CD4-positive, alpha-beta T cell treated with Interleukin-4 for 4 hours (primary cell): ENCODE results near the gene ECI2.

ENCODE experiments used
- DNase-seq: peaks from one replicate; pipeline ENCODE4 v3.0.0-alpha.2; 2020

Gene ECI2, protein sequence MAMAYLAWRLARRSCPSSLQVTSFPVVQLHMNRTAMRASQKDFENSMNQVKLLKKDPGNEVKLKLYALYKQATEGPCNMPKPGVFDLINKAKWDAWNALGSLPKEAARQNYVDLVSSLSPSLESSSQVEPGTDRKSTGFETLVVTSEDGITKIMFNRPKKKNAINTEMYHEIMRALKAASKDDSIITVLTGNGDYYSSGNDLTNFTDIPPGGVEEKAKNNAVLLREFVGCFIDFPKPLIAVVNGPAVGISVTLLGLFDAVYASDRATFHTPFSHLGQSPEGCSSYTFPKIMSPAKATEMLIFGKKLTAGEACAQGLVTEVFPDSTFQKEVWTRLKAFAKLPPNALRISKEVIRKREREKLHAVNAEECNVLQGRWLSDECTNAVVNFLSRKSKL

GRCh38 chr6:4134841-4135664 lies at the start of gene ECI2:
ECI2 (minus strand) TSS chr6:4135575; CDS start chr6:4135560, 15 bp downstream.
- peak; percentile 37 for DNase-seq

DNA sequence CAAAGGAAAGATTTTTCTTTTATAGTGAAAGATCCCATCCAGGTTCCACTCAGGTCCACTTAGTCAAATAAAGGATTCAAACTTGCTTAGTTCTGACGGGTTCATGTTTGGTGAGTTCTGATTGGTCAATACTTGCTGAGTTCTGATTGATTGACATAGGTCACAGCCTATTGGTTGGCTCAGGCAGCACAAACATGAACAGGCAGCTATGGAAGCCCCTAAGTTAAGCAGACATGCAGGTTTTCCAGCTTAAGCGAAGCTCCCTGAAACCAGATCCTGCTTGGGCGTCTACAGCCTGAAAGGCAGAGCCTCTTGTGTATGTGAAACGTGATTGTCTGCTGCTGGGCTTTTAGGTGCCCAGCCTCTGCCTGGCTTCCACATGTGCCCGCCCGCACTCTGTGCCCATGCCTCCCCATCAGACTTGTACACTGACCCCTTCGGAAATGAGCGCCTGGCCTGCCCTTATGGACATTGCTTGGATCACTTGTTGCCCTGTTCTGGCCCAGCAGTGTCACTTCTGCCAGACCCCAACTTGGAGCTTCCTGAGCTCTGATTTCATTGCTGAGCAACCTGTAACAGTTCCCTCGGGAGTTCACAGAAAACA lies 45.4 kb upstream of the ECI2 start:
- no peak for DNase-seq

DNA sequence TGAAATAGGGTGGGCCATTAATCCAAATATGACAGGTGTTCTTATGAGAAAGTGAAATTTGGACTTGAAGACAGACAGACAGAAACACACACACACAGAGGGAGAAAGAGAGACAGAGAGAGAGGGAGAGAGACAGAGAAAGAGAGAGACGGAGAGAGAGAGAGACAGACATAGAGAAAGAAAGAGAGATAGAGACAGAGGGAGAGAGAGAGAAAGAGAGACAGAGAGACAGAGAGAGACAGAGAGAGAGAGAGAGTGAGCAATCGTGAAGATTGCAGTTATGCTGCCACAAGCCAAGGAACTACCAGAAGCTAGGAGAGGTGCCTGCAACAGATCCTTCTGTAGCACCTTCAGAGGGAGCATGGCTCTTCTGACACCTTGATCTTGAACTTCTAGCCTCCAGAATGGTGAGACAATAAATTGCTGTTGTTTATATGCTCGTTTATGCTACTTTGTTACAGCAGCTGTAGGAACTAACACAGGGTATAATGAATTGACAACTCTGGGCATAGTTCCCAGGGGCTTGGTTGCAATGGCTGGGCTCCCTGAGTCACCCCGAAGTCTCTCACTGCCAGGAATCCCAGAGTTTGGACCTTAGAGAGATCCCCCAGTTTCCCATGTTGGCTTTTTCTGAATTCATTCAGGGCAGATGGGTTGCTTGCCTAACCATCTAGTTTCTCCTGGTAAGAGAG lies 44.7 kb upstream of the ECI2 start:
- no peak for DNase-seq

GRCh38 chr6:4178737-4179333 lies 43.5 kb upstream of the ECI2 start:
- DNase-seq: no peak

- DNase-seq: no peak
Observed at GRCh38 chr6:4176907-4177306, 41.5 kb upstream of the ECI2 start.

GRCh38 chr6:4174042-4174441 lies 38.7 kb upstream of the ECI2 start:
- no peak for DNase-seq

DNA sequence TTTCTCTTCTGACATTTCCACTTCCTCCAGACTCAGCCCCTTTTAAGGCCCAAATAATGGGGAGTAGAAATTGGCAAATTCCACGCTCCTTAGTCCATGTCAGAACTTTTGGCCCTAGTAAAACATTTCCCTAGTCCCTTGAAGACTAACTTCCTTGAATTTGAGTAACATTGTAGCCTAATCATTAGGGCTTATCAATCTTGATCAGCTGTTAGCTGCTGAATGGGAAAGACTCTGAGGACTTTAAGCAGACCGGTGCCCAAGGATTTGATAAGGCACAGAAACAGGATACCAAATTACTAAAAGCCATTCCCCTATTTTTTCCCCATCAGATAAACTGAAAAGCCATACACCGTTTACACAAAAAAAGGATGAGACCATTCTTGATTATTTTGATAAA lies 37.0 kb upstream of the ECI2 start:
- DNase-seq: no peak

GRCh38 chr6:4170297-4170696 lies 34.9 kb upstream of the ECI2 start:
- DNase-seq: no peak

DNA sequence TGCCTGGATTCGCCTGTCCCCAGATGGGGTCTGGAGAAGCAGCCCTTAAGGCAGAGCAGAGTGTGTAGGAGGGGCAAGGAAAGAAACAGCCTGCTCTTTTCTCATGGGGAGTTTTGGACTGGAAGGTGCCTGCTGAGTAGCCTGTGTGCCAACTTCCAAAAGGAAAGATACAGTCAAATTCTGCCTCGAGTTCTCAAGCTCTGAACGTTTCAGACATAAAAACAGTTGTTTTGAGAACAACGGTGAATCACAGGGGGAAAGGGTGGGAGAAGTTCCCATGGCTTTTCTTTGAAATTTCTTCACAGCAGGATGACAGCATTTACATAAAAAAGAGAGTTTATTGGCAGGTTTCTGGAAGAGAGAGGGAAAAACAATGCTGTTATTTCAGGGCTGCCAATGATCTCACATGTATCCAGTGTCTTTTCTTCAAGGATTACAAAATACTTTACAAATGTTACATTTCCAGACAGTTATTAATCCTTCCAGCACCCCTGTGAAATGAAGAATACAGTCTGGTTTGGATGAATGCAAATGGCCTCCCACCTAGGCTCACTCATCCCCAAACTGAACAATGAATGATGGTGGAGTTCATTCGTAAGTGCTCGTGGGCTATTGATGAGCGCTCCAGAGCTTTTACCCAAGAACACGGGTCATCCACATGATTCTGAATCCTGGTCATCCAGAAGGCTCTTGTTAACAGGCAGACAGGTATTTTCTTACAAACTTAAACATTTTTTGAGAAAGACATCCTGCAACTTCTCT lies 33.8 kb upstream of the ECI2 start:
- DNase-seq: no peak

DNA sequence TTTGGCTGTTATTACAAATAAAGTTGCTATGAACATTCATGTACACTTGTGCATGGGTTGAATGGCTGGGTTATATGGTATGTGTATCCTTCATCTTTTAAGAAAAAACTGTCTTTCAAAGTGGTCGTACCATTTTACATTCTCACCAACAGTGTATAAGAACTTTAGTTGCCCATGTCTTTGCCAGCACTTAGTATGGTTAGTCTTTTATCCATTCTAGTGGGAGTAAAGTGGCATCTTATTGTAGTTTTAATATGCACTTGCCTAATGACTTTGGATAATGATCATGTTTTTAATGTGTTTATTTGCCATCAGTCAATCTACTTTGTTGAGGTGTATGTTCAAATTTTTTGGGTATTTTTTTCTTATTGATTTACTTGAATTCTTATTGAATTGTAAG lies 32.5 kb upstream of the ECI2 start:
- no peak for DNase-seq

GRCh38 chr6:4167123-4167522 lies 31.7 kb upstream of the ECI2 start:
- DNase-seq: no peak

- DNase-seq: no peak
Observed at GRCh38 chr6:4164456-4164855, 29.1 kb upstream of the ECI2 start.

DNA sequence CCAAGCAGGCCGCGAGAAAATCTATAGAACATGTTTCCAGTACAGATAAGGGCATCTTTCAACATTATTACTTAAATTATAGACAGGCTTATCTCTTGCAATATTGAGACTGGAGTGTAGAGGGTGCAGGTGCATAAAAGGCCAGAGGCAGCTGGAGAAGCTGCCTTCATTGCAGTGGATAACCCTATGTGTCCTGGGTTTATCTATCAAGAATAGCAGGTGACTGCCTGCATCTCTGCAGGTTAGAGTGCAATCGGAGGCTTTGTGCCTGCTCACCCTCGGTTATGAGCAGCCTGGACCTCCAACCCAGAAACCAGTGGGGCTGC lies 28.7 kb upstream of the ECI2 start:
- no peak for DNase-seq

- no peak for DNase-seq
Observed at GRCh38 chr6:4163408-4164116, 28.2 kb upstream of the ECI2 start.

- no peak for DNase-seq
Observed at GRCh38 chr6:4162370-4162769, 27.0 kb upstream of the ECI2 start.

- DNase-seq: no peak
Observed at GRCh38 chr6:4159491-4159890, 24.1 kb upstream of the ECI2 start.

DNA sequence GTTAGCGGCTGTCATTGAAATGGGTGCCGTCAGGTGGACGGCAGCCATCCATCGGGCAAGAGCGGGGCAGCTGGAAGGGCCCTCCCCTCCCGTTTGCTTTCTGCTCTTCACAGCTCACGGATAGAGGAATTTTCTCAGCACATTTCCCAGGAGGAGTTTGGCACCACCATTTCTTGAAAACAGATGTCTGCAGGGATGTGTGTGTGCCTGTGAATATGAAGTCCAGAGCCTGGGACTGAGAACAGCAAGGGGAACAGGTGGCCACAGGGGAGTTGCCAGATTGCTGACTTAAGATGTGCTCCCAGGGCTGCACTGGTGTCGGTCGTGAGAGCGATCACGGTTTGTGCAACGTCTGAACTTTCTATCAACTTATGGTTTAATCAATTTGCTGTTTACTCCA lies 22.1 kb upstream of the ECI2 start:
- no peak for DNase-seq

DNA sequence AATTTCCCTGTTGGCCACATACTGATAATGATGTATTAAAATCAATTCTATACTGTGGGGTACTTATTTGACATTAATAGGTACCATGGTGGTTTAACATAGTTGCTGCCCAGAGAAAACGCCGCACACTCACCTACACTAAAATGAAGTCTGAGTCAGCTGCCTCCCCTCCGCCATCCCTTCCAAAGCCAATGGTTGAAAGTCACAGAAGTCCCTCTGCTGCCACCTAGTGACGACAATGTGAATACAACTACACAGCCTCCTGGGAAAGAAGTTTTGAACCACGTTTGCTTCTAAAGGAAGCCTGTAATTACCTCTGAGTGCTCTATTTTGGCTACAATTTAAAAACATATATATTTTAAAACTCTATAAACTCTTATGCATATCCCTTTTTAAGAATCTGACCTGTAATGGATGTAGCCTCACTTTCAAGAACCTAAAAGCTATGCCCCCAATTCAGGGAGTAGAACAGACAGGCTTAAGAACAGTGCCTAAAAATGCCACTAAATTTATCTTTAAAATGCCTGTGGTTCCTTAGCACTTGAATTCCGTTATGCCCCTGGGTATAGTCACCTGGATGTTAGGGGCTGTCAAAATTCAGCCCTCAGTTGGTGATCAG lies 20.6 kb upstream of the ECI2 start:
- DNase-seq: peak; percentile 83

DNA sequence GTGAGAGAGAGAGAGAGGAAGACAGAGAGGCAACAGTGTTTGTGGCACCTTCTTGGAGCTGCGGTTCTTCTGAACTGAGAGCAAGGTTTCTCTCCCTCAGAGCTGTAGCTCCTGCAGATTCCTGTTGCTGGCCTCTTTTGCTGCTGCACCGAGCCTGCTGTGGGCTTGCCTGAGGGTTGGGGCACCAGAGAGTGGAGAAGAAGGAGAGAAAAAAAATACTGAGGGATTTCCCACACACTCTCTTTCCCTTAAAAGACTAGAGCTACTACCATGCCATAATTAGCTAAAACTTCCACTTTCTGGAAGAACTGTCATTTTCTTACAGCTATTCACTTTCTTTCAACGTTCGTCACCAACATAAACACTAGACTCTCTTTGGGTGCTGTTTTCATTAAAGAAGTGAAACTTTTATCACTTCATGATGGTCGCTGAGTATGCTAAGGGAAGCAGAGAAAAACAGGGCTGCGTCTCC lies 18.2 kb upstream of the ECI2 start:
- no peak for DNase-seq

DNA sequence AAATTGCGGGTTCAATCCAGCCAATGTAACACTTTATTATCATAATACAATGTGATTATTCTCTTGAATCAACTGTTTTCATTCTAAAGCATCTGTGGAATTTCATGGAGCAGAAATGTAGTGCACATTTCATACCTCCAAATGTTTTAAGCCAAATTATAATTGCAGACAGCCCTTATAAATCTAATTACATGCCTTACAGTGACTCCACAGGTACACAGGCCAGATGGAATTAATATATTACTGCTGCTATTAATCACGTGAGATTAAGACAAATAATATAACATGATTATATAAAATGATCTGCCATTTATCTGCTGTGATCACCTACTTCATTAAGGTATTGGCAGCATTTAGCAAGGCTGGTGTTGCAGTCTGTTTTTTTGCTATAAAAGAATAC lies 9.7 kb upstream of the ECI2 start:
- DNase-seq: no peak

DNA sequence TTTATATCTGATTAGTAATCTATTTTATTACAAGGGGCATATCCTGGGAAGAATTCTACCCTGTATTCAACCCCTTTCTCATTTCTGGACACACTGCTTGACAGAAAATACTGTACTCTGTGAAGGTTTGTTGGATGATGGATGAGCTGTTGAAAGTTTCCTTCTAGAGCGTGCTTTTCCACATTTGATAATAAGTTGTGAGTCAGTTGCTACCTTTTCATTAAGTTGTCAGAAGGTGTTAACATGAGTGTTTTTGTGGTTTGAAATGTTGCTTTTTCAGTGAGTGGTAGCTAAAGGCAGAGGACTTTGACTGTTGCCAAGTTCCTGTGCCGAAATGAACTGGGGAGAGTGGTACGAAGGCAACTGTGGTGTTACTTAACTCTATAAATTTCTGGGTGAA lies 3.9 kb upstream of the ECI2 start:
- DNase-seq: peak; percentile 5
